GM23338 (cell line): ENCODE data around the gene FILIP1L. TPM values are rescaled to one million over a fixed set of nuclear protein-coding genes. Genes with fewer than 3 reads are reported as not detected.
A peak's percentile ranks its signal among the peaks of the same experiment; 100 is the strongest.

Experiments
- ATAC-seq: fragments of 200-7000 bp; cut with Tn5 transposase; 3 replicates; pipeline ENCODE4 v1.9.1; 2020
- DNase-seq: peaks from one replicate; pipeline ENCODE4 v3.0.0-alpha.2; 2015; ENCODE audit warnings: low spot score
- H2AFZ ChIP-seq: fragments of 200-600 bp; sonication (generic); 2 replicates; pipeline ENCODE4 v1.8.0; 2016; ENCODE audit warnings: antibody characterized with exemption, mild to moderate bottlenecking, moderate library complexity
- H3F3A ChIP-seq: fragments of 200-600 bp; sonication (generic); replicated peaks from 2 replicates; pipeline ENCODE4 v1.8.0; 2017; ENCODE audit warnings: antibody characterized with exemption, mixed run types, low read depth
- H3K27ac ChIP-seq: fragments of 200-600 bp; sonication (generic); 2 replicates; pipeline ENCODE4 v1.6.1; 2016; ENCODE audit warnings: low read depth
- H3K27me3 ChIP-seq: fragments of 200-600 bp; sonication (generic); 2 replicates; pipeline ENCODE4 v1.8.0; 2016; ENCODE audit warnings: mild to moderate bottlenecking, mixed run types, moderate library complexity; ENCODE audit not compliant: insufficient read depth
- H3K36me3 ChIP-seq: fragments of 200-600 bp; sonication (generic); 2 replicates; pipeline ENCODE4 v1.8.0; 2016; ENCODE audit warnings: mild to moderate bottlenecking; ENCODE audit not compliant: insufficient read depth
- H3K4me1 ChIP-seq: fragments of 200-600 bp; sonication (generic); 2 replicates; pipeline ENCODE4 v1.8.0; 2016; ENCODE audit warnings: mild to moderate bottlenecking, moderate library complexity; ENCODE audit not compliant: insufficient read depth
- H3K4me2 ChIP-seq: fragments of 200-600 bp; sonication (generic); 2 replicates; pipeline ENCODE4 v1.7.1; 2017; ENCODE audit warnings: mixed run types
- H3K4me3 ChIP-seq: fragments of 200-600 bp; sonication (generic); 2 replicates; pipeline ENCODE4 v1.6.1; 2016; ENCODE audit warnings: mixed run types
- H3K79me2 ChIP-seq: fragments of 200-600 bp; sonication (generic); replicated peaks from 2 replicates; pipeline ENCODE4 v1.8.0; 2017; ENCODE audit warnings: mild to moderate bottlenecking; ENCODE audit not compliant: insufficient read depth
- H3K9me2 ChIP-seq: fragments of 200-600 bp; sonication (generic); 2 replicates; pipeline ENCODE4 v1.8.0; 2017; ENCODE audit not compliant: insufficient read depth
- H4K20me1 ChIP-seq: fragments of 200-600 bp; sonication (generic); replicated peaks from 2 replicates; pipeline ENCODE4 v1.8.0; 2017; ENCODE audit warnings: mild to moderate bottlenecking; ENCODE audit not compliant: insufficient read depth
- H3K27ac Mint-ChIP-seq: 2 replicates; pipeline ENCODE4 v1.8.0; 2020; ENCODE audit warnings: inconsistent platforms, mild to moderate bottlenecking, moderate library complexity, mixed read lengths
- H3K27me3 Mint-ChIP-seq: 3 replicates; pipeline ENCODE4 v1.8.0; 2022; ENCODE audit warnings: low read depth, mild to moderate bottlenecking, moderate library complexity, mixed read lengths, inconsistent platforms; ENCODE audit not compliant: insufficient read depth, poor library complexity
- H3K36me3 Mint-ChIP-seq: 3 replicates; pipeline ENCODE4 v1.8.0; 2021; ENCODE audit warnings: low read depth, mild to moderate bottlenecking, inconsistent platforms, moderate library complexity, mixed read lengths
- H3K4me1 Mint-ChIP-seq: 3 replicates; pipeline ENCODE4 v1.8.0; 2020; ENCODE audit warnings: mild to moderate bottlenecking, inconsistent platforms, mixed read lengths
- H3K4me3 Mint-ChIP-seq: 3 replicates; pipeline ENCODE4 v1.8.0; 2021; ENCODE audit warnings: moderate library complexity, mild to moderate bottlenecking, inconsistent platforms, mixed read lengths
- H3K9me3 Mint-ChIP-seq: 3 replicates; pipeline ENCODE4 v1.8.0; 2020; ENCODE audit warnings: moderate library complexity, mild to moderate bottlenecking, inconsistent platforms, mixed read lengths
- CREB1 ChIP-seq: fragments of 250-450 bp; sonication (Bioruptor Pico); IDR thresholded peaks from 2 replicates; pipeline ENCODE4 v1.5.0; 2020; ENCODE audit warnings: low read depth, mild to moderate bottlenecking, moderate library complexity
- CTCF ChIP-seq, 2 experiments: fragments of 200-600 bp in 1 of 2; sonication (generic) in 1 of 2; conservative IDR thresholded peaks; 2 replicates each; pipeline versions ENCODE4 v1.5.1 to v1.6.1; 2016 to 2017; ENCODE audit warnings: antibody characterized with exemption in 2 of 2, low read depth in 2 of 2, mild to moderate bottlenecking in 2 of 2, moderate library complexity in 1 of 2
- EZH2 ChIP-seq: fragments of 200-600 bp; sonication (generic); IDR thresholded peaks from one replicate; pipeline ENCODE4 v1.8.0; 2017; ENCODE audit warnings: antibody characterized with exemption, mild to moderate bottlenecking, low read depth; ENCODE audit not compliant: unreplicated experiment
- EZH2phosphoT487 ChIP-seq: fragments of 200-600 bp; sonication (generic); IDR thresholded peaks from one replicate; pipeline ENCODE4 v1.8.1; 2018; ENCODE audit warnings: antibody characterized with exemption; ENCODE audit not compliant: unreplicated experiment
- JUNB ChIP-seq: IDR thresholded peaks from one replicate; pipeline ENCODE4 v1.6.1; 2016; ENCODE audit warnings: antibody characterized with exemption; ENCODE audit not compliant: unreplicated experiment
- NANOG ChIP-seq: IDR thresholded peaks from 2 replicates; pipeline ENCODE4 v1.6.1; 2016; ENCODE audit warnings: antibody characterized with exemption, borderline replicate concordance
- POLR2AphosphoS5 ChIP-seq: IDR thresholded peaks from 2 replicates; pipeline ENCODE4 v1.6.1; 2016; ENCODE audit warnings: antibody characterized with exemption, low read depth
- STAT1 ChIP-seq: IDR thresholded peaks from one replicate; pipeline ENCODE4 v1.6.1; 2016; ENCODE audit warnings: antibody characterized with exemption; ENCODE audit not compliant: unreplicated experiment
- ZNF114 ChIP-seq: fragments of 250-450 bp; sonication (Bioruptor Pico); IDR thresholded peaks from 2 replicates; pipeline ENCODE4 v1.5.0; 2020; ENCODE audit warnings: mild to moderate bottlenecking, moderate library complexity
- ZNF331 ChIP-seq: fragments of 250-450 bp; sonication (Bioruptor Pico); IDR thresholded peaks from 2 replicates; pipeline ENCODE4 v1.5.0; 2020; ENCODE audit warnings: low read depth, mild to moderate bottlenecking, moderate library complexity
- ZNF462 ChIP-seq: fragments of 250-450 bp; sonication (Bioruptor Pico); IDR thresholded peaks from 2 replicates; pipeline ENCODE4 v1.5.0; 2020; ENCODE audit warnings: mild to moderate bottlenecking, moderate library complexity
- polyA plus RNA-seq: library from polyadenylated mRNA; unstranded; fragments of >200 nt; fragmentation: Nextera tagmentation; extraction: Ambion mirVana; gene quantifications from 2 replicates; pipeline ENCODE4 v1.2.1, GENCODE V29; 2016
- total RNA-seq: library from RNA; depleted of rRNA; stranded (reverse); fragments of >200 nt; shearing (Covaris generic); gene quantifications from 2 replicates; pipeline ENCODE4 v1.2.3, GENCODE V29; 2014

FILIP1L gene
- total and polyA plus RNA-seq, 2 experiments from 2014 or later, result 1.6 TPM; not detected in 1

GRCh38 chr3:99817437-99818240, 296.7 kb downstream of the FILIP1L start, which contains the start of gene CMSS1:
Gene CMSS1, plus strand, starts transcription at chr3:99817862.
- no peaks in the 10 kb centered on the region for H3K9me3 Mint-ChIP-seq
- no peaks in the 10 kb centered on the region for H3F3A ChIP-seq
- H3K79me2 ChIP-seq, result peaks cover 44% of the 10 kb centered on the region
- H3K27me3 Mint-ChIP-seq, result peaks cover 11% of the 10 kb centered on the region
- no peaks in the 10 kb centered on the region; the same call in 1 of the 2 replicates for H4K20me1 ChIP-seq
- peaks cover 6% of the 10 kb centered on the region for H3K4me1 Mint-ChIP-seq
- peak within 1 kb of the TSS; percentile 93 for H3K4me3 Mint-ChIP-seq
- H3K4me3 ChIP-seq, result peak within 1 kb of the TSS; percentile 82
- ATAC-seq (peak; percentile 96), DNase-seq (peak; percentile 92)
- peak within 1 kb of the TSS; percentile 52 for H2AFZ ChIP-seq
- no peaks in the 10 kb centered on the region for H3K36me3 ChIP-seq
- TF ChIP-seq ZNF114 (CRISPR knock-in tag) (no peak), JUNB (no peak), CREB1 (CRISPR knock-in tag) (peak; percentile 99), POLR2AphosphoS5 (peak; percentile 77), EZH2 (no peak), CTCF (conservative IDR thresholded peaks at IDR 0.05; ENCODE audit: low read depth in 2 of 2) (no peak; a peak in 1 of 4 replicates), NANOG (no peak)
- no peaks in the 10 kb centered on the region for H3K27me3 ChIP-seq
- H3K9me2 ChIP-seq, result no peaks in the 10 kb centered on the region
- peak within 1 kb of the TSS; percentile 82 for H3K4me2 ChIP-seq
- H3K27ac ChIP-seq, result no peak within 1 kb of the TSS
- H3K36me3 Mint-ChIP-seq, result no peaks in the 10 kb centered on the region; the same call in 2 of the 3 replicates
- H3K4me1 ChIP-seq, result no peaks in the 10 kb centered on the region; the same call in 1 of the 2 replicates
- peak within 1 kb of the TSS; percentile 99 for H3K27ac Mint-ChIP-seq

GRCh38 chr3:99817047-99817436, 297.3 kb downstream of the FILIP1L start:
- Histone ChIP-seq H3K27me3 (no peaks in the 10 kb centered on the region), H3K36me3 (no peaks in the 10 kb centered on the region), H3K9me2 (no peaks in the 10 kb centered on the region), H4K20me1 (no peaks in the 10 kb centered on the region; the same call in 1 of the 2 replicates), H3K79me2 (peaks cover 39% of the 10 kb centered on the region), H2AFZ (peak overlapping the region; percentile 52), H3K4me1 (no peaks in the 10 kb centered on the region; the same call in 1 of the 2 replicates), H3K27ac (no peak overlapping the region), H3K4me2 (peak overlapping the region; percentile 82), H3F3A (no peaks in the 10 kb centered on the region), H3K4me3 (peak overlapping the region; percentile 82)
- Mint-ChIP-seq H3K4me1 (peaks cover 6% of the 10 kb centered on the region), H3K27ac (peak overlapping the region; percentile 99), H3K9me3 (no peaks in the 10 kb centered on the region), H3K27me3 (peaks cover 11% of the 10 kb centered on the region), H3K4me3 (peak overlapping the region; percentile 93), H3K36me3 (no peaks in the 10 kb centered on the region; the same call in 2 of the 3 replicates)
- ATAC-seq (peak; percentile 30), DNase-seq (peak; percentile 42)
- TF ChIP-seq JUNB (no peak), STAT1 (no peak), EZH2phosphoT487 (no peak), ZNF331 (CRISPR knock-in tag) (no peak), ZNF114 (CRISPR knock-in tag) (no peak), EZH2 (no peak), ZNF462 (CRISPR knock-in tag) (no peak)
